Measurements from ENCODE around the gene CALN1. TPM values are rescaled to one million over a fixed set of nuclear protein-coding genes. Genes with fewer than 3 reads are reported as not detected.

The CALN1 gene
- total and polyA plus RNA-seq, 7 donors, result 0.01 to 0.06 (median 0.02) TPM; not detected in 2

DNA sequence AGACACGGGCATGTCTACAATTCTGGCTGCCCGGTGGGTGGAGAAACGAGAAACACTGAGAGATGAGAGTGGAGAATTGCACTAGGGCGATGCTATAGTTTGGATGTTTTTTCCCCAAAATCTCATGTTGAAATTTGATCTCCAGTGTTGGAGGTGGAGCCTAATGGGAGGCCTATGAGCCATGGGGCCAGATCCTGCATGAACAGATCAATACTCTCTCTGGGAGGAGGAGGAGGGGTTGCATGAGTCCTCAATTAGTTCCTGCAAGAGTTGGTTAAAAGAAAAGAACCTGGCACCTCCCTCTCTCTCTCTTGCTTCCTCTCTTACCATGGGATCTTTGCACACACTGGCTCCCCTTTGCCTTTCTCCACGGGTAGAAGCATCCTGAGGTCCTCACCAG lies 299.1 kb downstream of the CALN1 start:
- Histone ChIP-seq H3K4me1 (no peaks in the 10 kb centered on the region), H3K27ac (no peak overlapping the region), H3K9me3 (no peaks in the 10 kb centered on the region), H3K27me3 (ENCODE audit: insufficient read depth in 3 of 3, low read length in 2 of 3) (no peaks in the 10 kb centered on the region), H3K4me3 (no peak overlapping the region), H3K36me3 (ENCODE audit: insufficient read depth in 1 of 2, low read depth in 1 of 2) (no peaks in the 10 kb centered on the region)
- ATAC-seq (no peak), DNase-seq (no peak)
- WGBS, 3 donors, result 69 to 73% (median 73%) methylated on average over 5 of the region's 5 CpGs
- TF ChIP-seq, protein P1, sequence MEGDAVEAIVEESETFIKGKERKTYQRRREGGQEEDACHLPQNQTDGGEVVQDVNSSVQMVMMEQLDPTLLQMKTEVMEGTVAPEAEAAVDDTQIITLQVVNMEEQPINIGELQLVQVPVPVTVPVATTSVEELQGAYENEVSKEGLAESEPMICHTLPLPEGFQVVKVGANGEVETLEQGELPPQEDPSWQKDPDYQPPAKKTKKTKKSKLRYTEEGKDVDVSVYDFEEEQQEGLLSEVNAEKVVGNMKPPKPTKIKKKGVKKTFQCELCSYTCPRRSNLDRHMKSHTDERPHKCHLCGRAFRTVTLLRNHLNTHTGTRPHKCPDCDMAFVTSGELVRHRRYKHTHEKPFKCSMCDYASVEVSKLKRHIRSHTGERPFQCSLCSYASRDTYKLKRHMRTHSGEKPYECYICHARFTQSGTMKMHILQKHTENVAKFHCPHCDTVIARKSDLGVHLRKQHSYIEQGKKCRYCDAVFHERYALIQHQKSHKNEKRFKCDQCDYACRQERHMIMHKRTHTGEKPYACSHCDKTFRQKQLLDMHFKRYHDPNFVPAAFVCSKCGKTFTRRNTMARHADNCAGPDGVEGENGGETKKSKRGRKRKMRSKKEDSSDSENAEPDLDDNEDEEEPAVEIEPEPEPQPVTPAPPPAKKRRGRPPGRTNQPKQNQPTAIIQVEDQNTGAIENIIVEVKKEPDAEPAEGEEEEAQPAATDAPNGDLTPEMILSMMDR (IDR thresholded peaks at IDR 0.05), result no peak
- intact Hi-C loops (cut with DNase I), result no loop called here

DNA sequence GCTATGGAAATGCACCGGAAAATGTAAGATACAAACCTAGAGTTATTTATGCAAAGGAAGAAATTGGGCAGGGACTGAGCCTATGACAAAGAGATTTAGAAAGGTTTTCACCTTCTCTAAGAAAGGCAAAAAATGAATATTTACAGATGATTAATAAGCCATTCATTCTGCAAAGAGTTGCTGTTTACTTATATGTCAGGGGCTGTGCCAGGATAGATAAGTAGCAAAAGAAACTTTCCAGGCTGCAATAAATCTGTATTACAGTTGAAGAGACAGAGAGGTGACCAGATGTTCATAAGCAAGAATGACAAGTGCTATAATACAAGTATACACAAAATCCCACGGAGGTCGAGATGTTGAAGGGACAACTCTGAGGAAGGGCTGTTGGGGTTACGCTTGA lies 299.6 kb downstream of the CALN1 start:
- H3K27ac ChIP-seq, result no peak overlapping the region
- no peaks in the 10 kb centered on the region for H3K4me1 ChIP-seq
- no peak overlapping the region for H3K4me3 ChIP-seq
- 77 to 87% (median 79%) methylated on average over 4 of the region's 4 CpGs for WGBS, 3 donors
- intact Hi-C loops (cut with DNase I), result no loop called here
- ATAC-seq, result no peak
- TF ChIP-seq, protein P1 (IDR thresholded peaks at IDR 0.05), result no peak
- H3K9me3 ChIP-seq, result no peaks in the 10 kb centered on the region
- no peak for DNase-seq
- H3K36me3 ChIP-seq (ENCODE audit: insufficient read depth in 1 of 2, low read depth in 1 of 2), result no peaks in the 10 kb centered on the region
- no peaks in the 10 kb centered on the region for H3K27me3 ChIP-seq (ENCODE audit: insufficient read depth in 3 of 3, low read length in 2 of 3)

DNA sequence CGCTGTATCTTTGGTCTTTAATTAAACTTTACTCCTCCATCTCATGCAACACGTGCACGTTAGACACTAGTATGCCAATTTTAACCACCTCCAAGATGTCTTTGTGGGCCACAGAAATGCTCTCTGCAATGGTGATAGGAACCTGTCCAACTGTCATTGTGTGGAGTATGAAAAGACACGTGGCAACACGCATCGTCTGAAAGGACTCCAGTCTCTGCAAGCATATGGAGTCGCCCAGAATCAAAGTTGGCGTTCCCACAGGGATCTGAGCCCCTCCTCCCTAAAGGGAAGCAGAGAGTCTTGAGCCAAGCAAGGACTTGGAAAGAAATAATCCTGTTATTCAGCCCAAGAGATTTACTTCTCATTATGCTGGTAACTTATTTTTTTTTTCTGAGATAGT lies 301.1 kb downstream of the CALN1 start:
- ATAC-seq (no peak), DNase-seq (no peak)
- TF ChIP-seq, protein P1 (IDR thresholded peaks at IDR 0.05), result no peak
- H3K9me3 ChIP-seq, result no peaks in the 10 kb centered on the region
- WGBS, 3 donors, result 75 to 81% (median 75%) methylated on average over 8 of the region's 8 CpGs
- no peaks in the 10 kb centered on the region for H3K27me3 ChIP-seq (ENCODE audit: insufficient read depth in 3 of 3, low read length in 2 of 3)
- intact Hi-C loops (cut with DNase I), result no loop called here
- no peaks in the 10 kb centered on the region for H3K36me3 ChIP-seq (ENCODE audit: insufficient read depth in 1 of 2, low read depth in 1 of 2)
- H3K4me1 ChIP-seq, result no peaks in the 10 kb centered on the region
- no peak overlapping the region for H3K4me3 ChIP-seq
- no peak overlapping the region for H3K27ac ChIP-seq

DNA sequence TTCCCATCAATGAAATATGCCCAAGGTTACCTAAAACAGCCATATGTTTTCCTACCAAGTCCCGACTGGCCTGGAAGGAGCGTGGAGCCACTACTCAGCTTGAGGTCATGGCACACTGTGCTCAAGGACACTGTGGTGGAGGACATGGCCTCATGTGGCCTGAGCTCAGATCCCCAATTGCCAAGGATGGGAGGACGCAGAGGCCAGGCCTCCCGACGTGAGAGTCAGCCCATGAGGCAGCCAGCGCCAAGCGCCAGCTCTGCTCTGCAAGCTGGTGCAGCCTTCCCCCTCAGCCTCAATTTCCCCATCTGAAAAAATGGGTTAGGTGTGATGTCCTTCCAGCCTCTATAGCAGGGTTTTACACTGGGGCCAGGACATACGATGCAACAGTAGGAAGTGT lies 302.6 kb downstream of the CALN1 start:
- Histone ChIP-seq H3K27me3 (ENCODE audit: insufficient read depth in 3 of 3, low read length in 2 of 3) (no peaks in the 10 kb centered on the region), H3K4me1 (no peaks in the 10 kb centered on the region), H3K27ac (no peak overlapping the region), H3K4me3 (no peak overlapping the region), H3K9me3 (no peaks in the 10 kb centered on the region), H3K36me3 (ENCODE audit: insufficient read depth in 1 of 2, low read depth in 1 of 2) (no peaks in the 10 kb centered on the region)
- WGBS, 3 donors, result 94 to 95% (median 94%) methylated on average over 8 of the region's 8 CpGs
- DNase-seq, result no peak
- no peak for ATAC-seq
- intact Hi-C loops (cut with DNase I), result no loop called here
- TF ChIP-seq, protein P1 (IDR thresholded peaks at IDR 0.05), result no peak

- DNase-seq (no peak), ATAC-seq (no peak)
- Histone ChIP-seq H3K4me3 (no peak overlapping the region), H3K9me3 (no peaks in the 10 kb centered on the region), H3K4me1 (no peaks in the 10 kb centered on the region), H3K27ac (no peak overlapping the region), H3K36me3 (ENCODE audit: insufficient read depth in 1 of 2, low read depth in 1 of 2) (no peaks in the 10 kb centered on the region), H3K27me3 (ENCODE audit: insufficient read depth in 3 of 3, low read length in 2 of 3) (no peaks in the 10 kb centered on the region)
- WGBS, 3 donors, result 67 to 81% (median 72%) methylated on average over 1 of the region's 1 CpG
- intact Hi-C loops (cut with DNase I), result no loop called here
- TF ChIP-seq, protein P1 (IDR thresholded peaks at IDR 0.05), result no peak
These were observed 305.7 kb downstream of the CALN1 start for GRCh38 chr7:72106405-72106804.

Measured in psoas muscle (tissue), 8 donors.